UCSD-AML1 (cell line): ENCODE results near the gene ZNF160.
A peak's percentile ranks its signal among the peaks of the same experiment; 100 is the strongest.

Experiments
- DNase-seq: peaks from one replicate; lab custom pipeline; 2025; ENCODE audit not compliant: unreplicated experiment; lab: John Stamatoyannopoulos, UW

The ZNF160 gene

GRCh38 chr19:53019684-53020083 is 83.5 kb downstream of the ZNF160 start:
- DNase-seq, result peak; percentile 9
